SIG-M5 treated with dmso at 0.1 percent for 504 hours (cell line): Measurements from ENCODE around the gene C2CD4C.
"Not testable (repeated sequence)": the region's sequence is repeated elsewhere in the genome, so short reads cannot be mapped to it uniquely, and the experiment has no call there.

Experiments
- DNase-seq: peaks from one replicate; lab custom pipeline; 2025; ENCODE audit not compliant: unreplicated experiment; lab: John Stamatoyannopoulos, UW

C2CD4C gene

GRCh38 chr19:408902-409515 lies at the start of gene C2CD4C:
Gene C2CD4C, minus strand, starts transcription at chr19:409147. Its CDS starts 786 bp downstream, at chr19:408361.
- DNase-seq = no peak

- no peak for DNase-seq
Measured at GRCh38 chr19:458091-459042, 49.4 kb upstream of the C2CD4C start.

- DNase-seq = no peak
Measured at GRCh38 chr19:457636-458035, 48.7 kb upstream of the C2CD4C start.

- DNase-seq = no peak
Measured at GRCh38 chr19:456547-457110, 47.7 kb upstream of the C2CD4C start.

GRCh38 chr19:455851-456546 lies 47.1 kb upstream of the C2CD4C start:
- DNase-seq = no peak

- no peak for DNase-seq
Measured at GRCh38 chr19:455031-455705, 46.2 kb upstream of the C2CD4C start.

GRCh38 chr19:453606-454005 lies 44.7 kb upstream of the C2CD4C start:
- no peak for DNase-seq

GRCh38 chr19:452829-453228 lies 43.9 kb upstream of the C2CD4C start:
- no peak for DNase-seq

GRCh38 chr19:450912-451481 lies 42.0 kb upstream of the C2CD4C start:
- DNase-seq = not testable (repeated sequence)

GRCh38 chr19:449916-450315 lies 41.0 kb upstream of the C2CD4C start:
- DNase-seq = no peak

- DNase-seq = no peak
Measured at GRCh38 chr19:447816-448560, 39.0 kb upstream of the C2CD4C start.

- DNase-seq = no peak
Measured at GRCh38 chr19:447064-447426, 38.1 kb upstream of the C2CD4C start.

- DNase-seq = no peak
Measured at GRCh38 chr19:444677-445210, 35.8 kb upstream of the C2CD4C start.

GRCh38 chr19:443005-443404 lies 34.1 kb upstream of the C2CD4C start:
- DNase-seq = no peak

- no peak for DNase-seq
Measured at GRCh38 chr19:442085-442484, 33.1 kb upstream of the C2CD4C start.

- no peak for DNase-seq
Measured at GRCh38 chr19:441213-441836, 32.4 kb upstream of the C2CD4C start.

GRCh38 chr19:440391-441212 lies 31.7 kb upstream of the C2CD4C start:
- DNase-seq = no peak

- no peak for DNase-seq
Measured at GRCh38 chr19:439167-439900, 30.4 kb upstream of the C2CD4C start.
